Measurements from ENCODE around the gene ATP5MK. TPM values are rescaled to one million over a fixed set of nuclear protein-coding genes. Genes with fewer than 3 reads are reported as not detected.
A peak's percentile ranks its signal among the peaks of the same experiment; 100 is the strongest.
"Not testable (repeated sequence)": the region's sequence is repeated elsewhere in the genome, so short reads cannot be mapped to it uniquely, and the experiment has no call there.

ATP5MK gene
- total RNA-seq, 2 experiments from 2014 or later, result 404 to 425 TPM

DNA sequence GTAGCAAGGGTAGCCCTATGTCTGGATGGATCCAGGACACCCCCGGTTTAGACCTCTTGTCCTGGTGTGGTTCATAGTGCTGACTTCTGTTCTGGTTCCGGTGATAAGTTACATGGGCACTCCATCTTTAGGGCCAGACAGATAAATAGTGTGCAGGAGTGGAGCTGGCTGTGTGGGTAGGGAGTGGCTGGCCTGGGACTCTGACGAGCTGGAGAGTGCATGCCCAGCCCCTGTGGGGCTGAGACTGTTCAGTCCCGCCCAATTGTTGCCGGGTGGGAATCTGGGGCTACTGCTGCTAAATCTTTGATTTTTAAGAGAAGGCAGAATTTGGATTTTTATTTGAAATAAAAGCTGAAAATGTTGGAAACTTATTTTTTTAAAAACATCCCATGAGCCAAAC is 27.5 kb upstream of the ATP5MK start:
- Mint-ChIP-seq H3K27me3 (no peaks in the 10 kb centered on the region), H3K36me3 (ENCODE audit: low read depth) (peaks cover 68% of the 10 kb centered on the region), H3K9me3 (no peaks in the 10 kb centered on the region), H3K27ac (no peak overlapping the region), H3K4me3 (no peak overlapping the region), H3K4me1 (ENCODE audit: low read depth) (peaks cover 16% of the 10 kb centered on the region)
- intact Hi-C loops (cut with micrococcal nuclease), result no loop called here
- ChIA-PET CTCF (interaction anchor here (1.5 to 2.4 kb wide), 2 partner anchors 8 to 62 kb away, joined by 4 to 11 read pairs; no protein-coding TSS in a partner anchor), POLR2A (interaction anchor here (0.7 to 1.4 kb wide), 3 partner anchors 12 to 369 kb away, joined by 3 to 4 read pairs (median 3); partner anchors contain the start of gene CALHM1)
- TF ChIP-seq, protein P1, sequence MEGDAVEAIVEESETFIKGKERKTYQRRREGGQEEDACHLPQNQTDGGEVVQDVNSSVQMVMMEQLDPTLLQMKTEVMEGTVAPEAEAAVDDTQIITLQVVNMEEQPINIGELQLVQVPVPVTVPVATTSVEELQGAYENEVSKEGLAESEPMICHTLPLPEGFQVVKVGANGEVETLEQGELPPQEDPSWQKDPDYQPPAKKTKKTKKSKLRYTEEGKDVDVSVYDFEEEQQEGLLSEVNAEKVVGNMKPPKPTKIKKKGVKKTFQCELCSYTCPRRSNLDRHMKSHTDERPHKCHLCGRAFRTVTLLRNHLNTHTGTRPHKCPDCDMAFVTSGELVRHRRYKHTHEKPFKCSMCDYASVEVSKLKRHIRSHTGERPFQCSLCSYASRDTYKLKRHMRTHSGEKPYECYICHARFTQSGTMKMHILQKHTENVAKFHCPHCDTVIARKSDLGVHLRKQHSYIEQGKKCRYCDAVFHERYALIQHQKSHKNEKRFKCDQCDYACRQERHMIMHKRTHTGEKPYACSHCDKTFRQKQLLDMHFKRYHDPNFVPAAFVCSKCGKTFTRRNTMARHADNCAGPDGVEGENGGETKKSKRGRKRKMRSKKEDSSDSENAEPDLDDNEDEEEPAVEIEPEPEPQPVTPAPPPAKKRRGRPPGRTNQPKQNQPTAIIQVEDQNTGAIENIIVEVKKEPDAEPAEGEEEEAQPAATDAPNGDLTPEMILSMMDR (IDR thresholded peaks at IDR 0.05), result no peak
- no peak for DNase-seq
- ATAC-seq, result no peak

DNA sequence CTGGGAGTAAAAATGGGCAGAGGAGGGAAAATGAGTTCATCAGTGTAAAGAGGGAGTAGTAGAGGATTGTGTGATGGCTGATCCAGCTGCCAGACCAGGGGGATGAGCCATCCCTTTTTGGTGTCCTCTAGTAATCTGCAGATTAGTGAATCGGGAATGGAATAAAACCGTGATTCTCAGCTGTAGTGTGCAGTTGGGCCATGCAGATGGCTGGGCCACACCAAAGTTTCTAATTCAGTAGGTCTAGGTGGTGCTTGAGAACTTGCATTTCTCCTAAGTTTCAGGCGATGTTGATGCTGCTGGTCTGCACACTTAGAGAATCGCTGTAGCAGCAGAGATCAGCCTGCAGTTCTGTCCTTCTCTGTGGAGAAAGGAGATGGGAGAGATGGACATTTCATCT is 22.8 kb upstream of the ATP5MK start:
- intact Hi-C loops (cut with micrococcal nuclease), result no loop called here
- H3K27ac Mint-ChIP-seq, result no peak overlapping the region

DNA sequence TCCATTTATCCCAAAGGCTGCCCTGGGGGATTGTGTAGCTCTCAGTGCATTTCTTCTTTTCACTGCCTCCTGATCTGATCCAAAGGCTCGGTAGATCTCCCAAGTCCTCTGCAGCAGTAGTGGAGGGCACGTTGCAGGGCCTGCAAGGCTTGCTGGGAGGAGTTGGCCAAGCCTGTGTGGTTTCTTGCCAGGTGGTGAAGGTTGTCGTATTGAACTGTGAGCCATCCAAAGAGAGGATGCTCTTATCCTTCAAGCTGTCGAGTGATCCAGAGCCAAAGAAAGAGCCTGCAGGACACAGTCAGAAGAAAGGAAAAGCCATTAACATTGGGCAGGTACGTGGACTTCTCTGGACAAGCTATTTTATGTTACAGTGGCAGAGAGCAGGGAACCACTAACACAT is 21.3 kb upstream of the ATP5MK start:
- Mint-ChIP-seq H3K4me3 (no peak overlapping the region), H3K27me3 (no peaks in the 10 kb centered on the region), H3K27ac (no peak overlapping the region), H3K4me1 (ENCODE audit: low read depth) (no peaks in the 10 kb centered on the region), H3K9me3 (no peaks in the 10 kb centered on the region), H3K36me3 (ENCODE audit: low read depth) (peaks cover 70% of the 10 kb centered on the region)
- ChIA-PET POLR2A (interaction anchor here (1.3 to 1.4 kb wide), 2 partner anchors 25 to 34 kb away, joined by 3 read pairs; no protein-coding TSS in a partner anchor), CTCF (interaction anchor here (0.5 to 6.2 kb wide), 14 partner anchors 9 to 172 kb away, joined by 3 to 72 read pairs (median 4); no protein-coding TSS in a partner anchor)
- DNase-seq, result no peak
- intact Hi-C loops (cut with micrococcal nuclease), result no loop called here
- TF ChIP-seq, protein P1 (IDR thresholded peaks at IDR 0.05), result no peak
- no peak for ATAC-seq

More for the DNA sequence above, 22.8 kb upstream of the ATP5MK start:
- H3K4me1 Mint-ChIP-seq (ENCODE audit: low read depth), result no peaks in the 10 kb centered on the region
- H3K36me3 Mint-ChIP-seq (ENCODE audit: low read depth), result peaks cover 73% of the 10 kb centered on the region
- ChIA-PET CTCF (interaction anchor here (1.2 to 6.2 kb wide), 2 partner anchors 66 to 145 kb away, joined by 3 to 72 read pairs; no protein-coding TSS in a partner anchor), POLR2A (interaction anchor here (1.0 to 1.4 kb wide), 2 partner anchors 22 to 23 kb away, joined by 3 to 5 read pairs; partner anchors contain the start of genes ATP5MK and PDCD11)
- no peaks in the 10 kb centered on the region for H3K27me3 Mint-ChIP-seq
- no peak for DNase-seq
- ATAC-seq, result no peak
- no peak overlapping the region for H3K4me3 Mint-ChIP-seq
- TF ChIP-seq, protein P1 (IDR thresholded peaks at IDR 0.05), result no peak
- H3K9me3 Mint-ChIP-seq, result no peaks in the 10 kb centered on the region

DNA sequence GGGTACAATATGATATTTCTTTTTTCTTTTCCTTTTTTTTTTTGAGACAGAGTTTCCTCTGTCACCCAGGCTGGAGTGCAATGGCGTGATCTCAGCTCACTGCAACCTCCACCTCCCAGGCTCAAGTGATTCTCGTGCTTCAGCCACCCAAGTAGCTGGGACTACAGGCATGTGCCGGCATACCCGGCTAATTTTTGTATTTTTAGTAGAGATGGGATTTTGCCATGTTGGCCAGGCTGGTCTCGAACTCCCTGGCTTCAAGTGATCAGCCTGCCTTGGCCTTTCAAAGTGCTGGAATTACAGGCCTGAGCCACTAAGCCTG is 20.8 kb upstream of the ATP5MK start:
- ATAC-seq; H3K9me3 Mint-ChIP-seq; H3K4me1 Mint-ChIP-seq (ENCODE audit: low read depth); H3K4me3 Mint-ChIP-seq; H3K27ac Mint-ChIP-seq; H3K27me3 Mint-ChIP-seq; intact Hi-C loops (cut with micrococcal nuclease); DNase-seq: not testable (repeated sequence)
- ChIA-PET CTCF (interaction anchor here (0.7 to 6.2 kb wide), 21 partner anchors 10 to 269 kb away, joined by 3 to 72 read pairs (median 6); partner anchors contain the start of gene NEURL1), POLR2A (interaction anchor here (1.3 to 1.4 kb wide), 2 partner anchors 24 to 33 kb away, joined by 3 read pairs; no protein-coding TSS in a partner anchor)
- H3K36me3 Mint-ChIP-seq (ENCODE audit: low read depth), result peaks cover 65% of the 10 kb centered on the region
- TF ChIP-seq, protein P1 (IDR thresholded peaks at IDR 0.05), result peak; percentile 48

DNA sequence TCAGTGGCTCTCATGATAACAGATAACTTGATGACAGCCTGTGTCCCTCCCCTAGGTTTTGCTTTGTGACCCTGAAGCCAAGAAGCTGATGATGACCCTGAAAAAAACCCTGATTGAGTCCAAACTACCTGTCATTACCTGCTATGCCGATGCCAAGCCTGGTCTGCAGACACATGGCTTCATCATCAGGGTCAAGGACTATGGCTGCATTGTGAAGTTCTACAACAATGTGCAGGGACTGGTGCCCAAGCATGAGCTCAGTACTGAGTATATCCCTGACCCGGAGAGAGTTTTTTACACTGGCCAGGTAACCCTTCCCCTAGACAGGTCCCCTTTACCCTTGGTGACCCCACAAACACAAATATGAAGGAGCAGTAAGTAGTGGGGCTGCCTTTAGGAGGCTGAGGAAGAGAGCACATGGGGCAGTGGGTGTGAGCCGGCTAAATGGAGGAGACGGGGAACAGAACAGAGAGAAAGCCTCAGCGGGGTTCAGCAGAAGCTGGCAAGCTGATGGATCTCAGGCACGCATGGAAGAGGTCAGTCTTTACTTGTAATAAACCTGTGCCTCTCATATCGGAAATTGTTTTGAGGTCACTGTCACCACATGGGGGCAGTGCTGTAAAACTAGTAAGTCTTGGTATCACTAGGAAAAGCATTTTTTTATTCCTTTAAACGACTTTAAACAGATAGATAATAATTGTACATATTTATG is 20.3 kb upstream of the ATP5MK start:
- DNase-seq (peak; percentile 78), ATAC-seq (peak; percentile 47)
- ChIA-PET CTCF (interaction anchor here (0.7 to 6.2 kb wide), 24 partner anchors 8 to 269 kb away, joined by 3 to 72 read pairs (median 6); partner anchors contain the start of genes ATP5MK, CALHM2, NEURL1 and PDCD11), POLR2A (interaction anchor here (1.3 kb wide), 1 partner anchor 11 kb away, joined by 3 read pairs; no protein-coding TSS in a partner anchor)
- Mint-ChIP-seq H3K27me3 (no peaks in the 10 kb centered on the region), H3K9me3 (no peaks in the 10 kb centered on the region), H3K36me3 (ENCODE audit: low read depth) (peaks cover 64% of the 10 kb centered on the region), H3K4me1 (ENCODE audit: low read depth) (no peaks in the 10 kb centered on the region), H3K27ac (no peak overlapping the region), H3K4me3 (no peak overlapping the region)
- intact Hi-C loops (cut with micrococcal nuclease), result loop anchor here (1.0 kb wide), 1 partner anchor 66 kb away; no protein-coding TSS in a partner anchor
- TF ChIP-seq, protein P1 (IDR thresholded peaks at IDR 0.05), result peak; percentile 81
